B cell (primary cell): ENCODE data around the gene BAG3. TPM values are rescaled to one million over a fixed set of nuclear protein-coding genes. Genes with fewer than 3 reads are reported as not detected.

ENCODE experiments used
- ATAC-seq: fragments of 200-7000 bp; cut with Tn5 transposase; one replicate; pipeline ENCODE4 v1.10.0; 2021; ENCODE audit warnings: low read depth, mild to moderate bottlenecking, moderate number of reproducible peaks, moderate library complexity
- CTCF ChIA-PET: fragments of 350-600 bp; sonication (Branson Sonifier 250); formaldehyde crosslinking; loops from one replicate; lab custom pipeline; 2021; ENCODE audit warnings: antibody characterized with exemption, inconsistent platforms; lab: Charles Lee
- POLR2A ChIA-PET: fragments of 350-600 bp; sonication (Branson Sonifier 250); formaldehyde crosslinking; loops from one replicate; lab custom pipeline; 2021; ENCODE audit warnings: antibody characterized with exemption; lab: Charles Lee
- DNase-seq: peaks from one replicate; pipeline ENCODE4 v3.0.0; 2013
- H2AFZ ChIP-seq: 2 replicates; pipeline ENCODE4 v1.6.1; 2012; ENCODE audit warnings: mild to moderate bottlenecking, low read depth, low read length; ENCODE audit not compliant: insufficient read depth, poor library complexity, severe bottlenecking
- H3K27ac ChIP-seq, 2 donors: 1 replicate in 1 of 2; 2 replicates in 1 of 2; pipeline ENCODE4 v1.5.1; 2012 to 2013; ENCODE audit warnings: low read length in 2 of 2, mild to moderate bottlenecking in 2 of 2, moderate library complexity in 1 of 2
- H3K27me3 ChIP-seq, 4 experiments: fragments of 200-600 bp in 1 of 4; sonication (generic) in 1 of 4; replicated peaks in 1 of 4; 1 replicate in 2 of 4; 2 replicates in 2 of 4; pipeline versions ENCODE4 v1.6.1 to v1.7.0; 2013 to 2016; ENCODE audit warnings: low read length in 3 of 4, mild to moderate bottlenecking in 2 of 4, mixed read lengths in 1 of 4, moderate library complexity in 1 of 4; ENCODE audit not compliant: insufficient read depth in 4 of 4, control insufficient read depth in 3 of 4; ENCODE audit errors: control extremely low read depth in 1 of 4
- H3K36me3 ChIP-seq, 2 experiments: replicated peaks in 1 of 2; 1 replicate in 1 of 2; 2 replicates in 1 of 2; pipeline versions ENCODE4 v1.6.1 to v1.7.1; 2013; ENCODE audit warnings: low read length in 1 of 2; ENCODE audit not compliant: insufficient read depth in 2 of 2, control insufficient read depth in 1 of 2; ENCODE audit errors: control extremely low read depth in 1 of 2, extremely low read depth in 1 of 2
- H3K4me1 ChIP-seq, 2 donors: fragments of 200-600 bp in 1 of 2; sonication (generic) in 1 of 2; 1 replicate in 1 of 2; 2 replicates in 1 of 2; pipeline versions ENCODE4 v1.5.1 to v1.6.1; 2013 to 2017; ENCODE audit warnings: low read length in 2 of 2; ENCODE audit not compliant: control insufficient read depth in 2 of 2, insufficient read depth in 2 of 2
- H3K4me2 ChIP-seq: replicated peaks from 2 replicates; pipeline ENCODE3; 2012; ENCODE audit warnings: mild to moderate bottlenecking, low read depth, low read length; ENCODE audit not compliant: poor library complexity, severe bottlenecking
- H3K4me3 ChIP-seq, 5 experiments: fragments of 200-600 bp in 1 of 5; sonication (generic) in 1 of 5; 1 replicate in 3 of 5; 2 replicates in 2 of 5; pipeline versions ENCODE4 v1.5.1 to v1.7.0; 2011 to 2016; ENCODE audit warnings: low read length in 4 of 5, mild to moderate bottlenecking in 4 of 5, low read depth in 2 of 5, control low read depth in 1 of 5, moderate library complexity in 1 of 5; ENCODE audit not compliant: insufficient read depth in 1 of 5; ENCODE audit errors: control extremely low read depth in 1 of 5, extremely low read depth in 1 of 5
- H3K79me2 ChIP-seq: fragments of 200-600 bp; sonication (generic); one replicate; pipeline ENCODE4 v1.6.0; 2016; ENCODE audit warnings: low read length; ENCODE audit not compliant: control insufficient read depth, insufficient read depth
- H3K9ac ChIP-seq: fragments of 200-600 bp; sonication (generic); 2 replicates; pipeline ENCODE4 v1.6.1; 2017; ENCODE audit warnings: mild to moderate bottlenecking, low read length, moderate library complexity
- H3K9me3 ChIP-seq, 3 donors: one replicate each; pipeline versions ENCODE4 v1.6.1 to v1.7.1; 2013; ENCODE audit warnings: low read length in 2 of 3; ENCODE audit not compliant: control insufficient read depth in 2 of 3, insufficient read depth in 1 of 3; ENCODE audit errors: control extremely low read depth in 1 of 3
- H4K20me1 ChIP-seq: 2 replicates; pipeline ENCODE4 v1.6.0; 2012; ENCODE audit warnings: mild to moderate bottlenecking, low read length; ENCODE audit not compliant: insufficient read depth, control insufficient read depth, poor library complexity, severe bottlenecking
- H3K27ac Mint-ChIP-seq: one replicate; pipeline ENCODE4 v1.8.0; 2021; ENCODE audit warnings: mixed read lengths
- H3K27me3 Mint-ChIP-seq: one replicate; pipeline ENCODE4 v1.8.0; 2021; ENCODE audit warnings: mixed read lengths
- H3K4me1 Mint-ChIP-seq: one replicate; pipeline ENCODE4 v1.8.0; 2021; ENCODE audit warnings: mixed read lengths
- H3K4me3 Mint-ChIP-seq: one replicate; pipeline ENCODE4 v1.8.0; 2021; ENCODE audit warnings: mixed read lengths
- H3K9me3 Mint-ChIP-seq: one replicate; pipeline ENCODE4 v1.8.0; 2022; ENCODE audit warnings: mixed read lengths; ENCODE audit not compliant: insufficient read depth
- CTCF ChIP-seq: fragments of 200-600 bp; IDR thresholded peaks from one replicate; pipeline ENCODE4 v1.8.0; 2022; ENCODE audit warnings: antibody characterized with exemption, mild to moderate bottlenecking
- EZH2 ChIP-seq: IDR thresholded peaks from 2 replicates; pipeline ENCODE4 v1.6.1; 2012; ENCODE audit warnings: borderline replicate concordance, low read depth, mild to moderate bottlenecking, moderate library complexity, low read length; ENCODE audit not compliant: insufficient read depth, poor library complexity, severe bottlenecking
- WGBS: methylation state at CpG from one replicate; pipeline ENCODE4 v1.1.5; 2013; ENCODE audit warnings: missing lambda C conversion rate; ENCODE audit not compliant: insufficient coverage; 5-methylcytosine and 5-hydroxymethylcytosine counted together
- intact Hi-C: fragments of 100-400 bp; cut with micrococcal nuclease; formaldehyde crosslinking; loops from one replicate; pipeline ENCODE4 v1.10.0; 2022
- polyA plus RNA-seq: library from polyadenylated mRNA; depleted of rRNA; stranded (reverse); fragments of >200 nt; gene quantifications from 2 replicates; pipeline ENCODE4 v1.2.3, GENCODE V29; 2012
- total RNA-seq, 2 donors: library from RNA; stranded (reverse); fragments of 120-200 nt in 1 of 2; gene quantifications; 1 replicate in 1 of 2; 2 replicates in 1 of 2; pipeline versions ENCODE4 v1.2.3 to v1.2.4, GENCODE V29; 2013 to 2022

Gene BAG3
- total and polyA plus RNA-seq, 2 donors (not counting 1 experiment from before 2014, with no cell fraction given), result 3.9 to 7.4 TPM

DNA sequence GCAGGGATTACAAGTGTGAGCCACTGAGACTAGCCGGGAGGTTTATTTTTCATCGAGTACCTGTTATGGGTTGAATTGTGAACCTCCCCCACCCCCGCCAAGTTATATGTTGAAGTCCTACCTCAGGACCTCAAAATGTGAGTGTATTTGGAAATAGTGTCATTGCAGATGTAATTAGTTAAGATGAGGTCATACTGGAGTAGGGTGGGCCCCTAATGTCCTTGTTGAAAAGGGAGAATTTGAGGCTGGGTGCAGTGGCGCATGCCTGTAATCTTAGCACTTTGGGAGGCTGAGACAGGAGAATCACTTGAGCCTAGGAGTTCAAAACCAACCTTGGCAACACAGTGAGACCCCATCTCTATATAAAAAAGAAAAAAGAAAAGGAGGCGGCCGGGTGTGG lies 10.8 kb upstream of the BAG3 start:
- no peaks in the 10 kb centered on the region for H3K36me3 ChIP-seq
- no peak overlapping the region for H3K4me2 ChIP-seq
- H3K4me3 ChIP-seq, result no peak overlapping the region
- H3K27ac Mint-ChIP-seq, result no peak overlapping the region
- H3K9ac ChIP-seq, result no peak overlapping the region
- TF ChIP-seq CTCF, result no peak
- TF ChIP-seq EZH2, result no peak
- no peaks in the 10 kb centered on the region for H4K20me1 ChIP-seq
- POLR2A ChIA-PET, result interaction anchor here (0.5 kb wide), 1 partner anchor 10 kb away, joined by 5 read pairs; no protein-coding TSS in a partner anchor
- CTCF ChIA-PET, result no interaction called here
- ATAC-seq (no peak), DNase-seq (no peak)
- no peaks in the 10 kb centered on the region for H3K27me3 ChIP-seq
- no peaks in the 10 kb centered on the region for H3K4me1 ChIP-seq
- H3K27ac ChIP-seq, result no peak overlapping the region
- H3K79me2 ChIP-seq, result no peaks in the 10 kb centered on the region
- peaks cover 7% of the 10 kb centered on the region for H3K27me3 Mint-ChIP-seq
- peaks cover 0 to 3% (median 0%) of the 10 kb centered on the region in 3 donors for H3K9me3 ChIP-seq
- no peaks in the 10 kb centered on the region for H3K4me1 Mint-ChIP-seq
- 100% methylated on average over 1 of the region's 6 CpGs for WGBS
- no peak overlapping the region for H2AFZ ChIP-seq
- no peak overlapping the region for H3K4me3 Mint-ChIP-seq
- intact Hi-C loops, result no loop called here
- no peaks in the 10 kb centered on the region for H3K9me3 Mint-ChIP-seq

- Histone ChIP-seq H4K20me1 (no peaks in the 10 kb centered on the region), H3K4me1 (no peaks in the 10 kb centered on the region), H3K9me3 (peaks cover 0 to 3% (median 0%) of the 10 kb centered on the region in 3 donors), H3K79me2 (no peaks in the 10 kb centered on the region), H3K9ac (no peak overlapping the region), H3K36me3 (no peaks in the 10 kb centered on the region), H3K27me3 (no peaks in the 10 kb centered on the region), H3K27ac (no peak overlapping the region), H3K4me2 (no peak overlapping the region), H2AFZ (no peak overlapping the region), H3K4me3 (no peak overlapping the region)
- TF ChIP-seq CTCF (no peak), EZH2 (no peak)
- ATAC-seq (no peak), DNase-seq (no peak)
- Mint-ChIP-seq H3K27ac (no peak overlapping the region), H3K4me1 (no peaks in the 10 kb centered on the region), H3K27me3 (peaks cover 7% of the 10 kb centered on the region), H3K9me3 (no peaks in the 10 kb centered on the region), H3K4me3 (no peak overlapping the region)
- ChIA-PET POLR2A (no interaction called here), CTCF (no interaction called here)
- intact Hi-C loops, result no loop called here
- whole genome bisulfite sequencing, result 100% methylated on average over 7 of the region's 8 CpGs
Measured at GRCh38 chr10:119640875-119641526, 10.2 kb upstream of the BAG3 start.
